OCI-LY1 (cell line): ENCODE data around the gene KRT27.

Experiments
- CTCF ChIP-seq: fragments of 200-600 bp; sonication (generic), shearing (Covaris generic); IDR thresholded peaks from 2 replicates; pipeline ENCODE4 v1.5.1; 2017; ENCODE audit warnings: mild to moderate bottlenecking, antibody characterized with exemption, low read length, moderate library complexity, mixed read lengths
- EZH2 ChIP-seq: fragments of 200-600 bp; sonication (generic), shearing (Covaris generic); IDR thresholded peaks from 2 replicates; pipeline ENCODE4 v1.8.0; 2017; ENCODE audit warnings: borderline replicate concordance, mixed run types, mild to moderate bottlenecking, antibody characterized with exemption, low read length, moderate library complexity, mixed read lengths

DNA sequence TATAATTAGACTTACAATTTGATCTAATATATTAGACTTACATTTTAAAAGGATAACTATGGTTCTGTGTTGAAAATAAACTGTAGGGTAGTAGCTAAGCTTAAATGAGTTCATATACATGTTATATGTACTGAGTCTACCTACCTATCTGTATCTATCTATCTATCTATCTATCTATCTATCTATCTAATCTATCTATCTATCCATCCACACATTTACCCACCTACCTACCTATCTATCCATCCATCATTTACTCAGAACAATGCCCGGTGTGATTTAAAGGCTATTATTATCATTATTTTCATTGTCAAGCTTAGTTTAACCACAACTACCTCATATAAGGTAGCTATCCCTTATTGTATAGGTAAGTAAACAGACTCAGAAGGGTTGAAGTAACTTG lies 33.0 kb upstream of the KRT27 start:
- TF ChIP-seq CTCF = no peak
- no peak for TF ChIP-seq EZH2
